Daoy (cell line): ENCODE data around the gene FAM162A. TPM values are rescaled to one million over a fixed set of nuclear protein-coding genes. Genes with fewer than 3 reads are reported as not detected.

ENCODE experiments used
- DNase-seq: peaks from one replicate; pipeline ENCODE4 v3.0.0-alpha.2; 2015; ENCODE audit warnings: low read depth
- total RNA-seq: library from RNA; depleted of rRNA; stranded (reverse); fragments of >200 nt; shearing (Covaris generic); gene quantifications from 2 replicates; pipeline ENCODE4 v1.2.3, GENCODE V29; 2014; rRNA removed

Gene FAM162A, protein sequence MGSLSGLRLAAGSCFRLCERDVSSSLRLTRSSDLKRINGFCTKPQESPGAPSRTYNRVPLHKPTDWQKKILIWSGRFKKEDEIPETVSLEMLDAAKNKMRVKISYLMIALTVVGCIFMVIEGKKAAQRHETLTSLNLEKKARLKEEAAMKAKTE
- 25.2 and 52.5 TPM in 2 replicates for total RNA-seq

DNA sequence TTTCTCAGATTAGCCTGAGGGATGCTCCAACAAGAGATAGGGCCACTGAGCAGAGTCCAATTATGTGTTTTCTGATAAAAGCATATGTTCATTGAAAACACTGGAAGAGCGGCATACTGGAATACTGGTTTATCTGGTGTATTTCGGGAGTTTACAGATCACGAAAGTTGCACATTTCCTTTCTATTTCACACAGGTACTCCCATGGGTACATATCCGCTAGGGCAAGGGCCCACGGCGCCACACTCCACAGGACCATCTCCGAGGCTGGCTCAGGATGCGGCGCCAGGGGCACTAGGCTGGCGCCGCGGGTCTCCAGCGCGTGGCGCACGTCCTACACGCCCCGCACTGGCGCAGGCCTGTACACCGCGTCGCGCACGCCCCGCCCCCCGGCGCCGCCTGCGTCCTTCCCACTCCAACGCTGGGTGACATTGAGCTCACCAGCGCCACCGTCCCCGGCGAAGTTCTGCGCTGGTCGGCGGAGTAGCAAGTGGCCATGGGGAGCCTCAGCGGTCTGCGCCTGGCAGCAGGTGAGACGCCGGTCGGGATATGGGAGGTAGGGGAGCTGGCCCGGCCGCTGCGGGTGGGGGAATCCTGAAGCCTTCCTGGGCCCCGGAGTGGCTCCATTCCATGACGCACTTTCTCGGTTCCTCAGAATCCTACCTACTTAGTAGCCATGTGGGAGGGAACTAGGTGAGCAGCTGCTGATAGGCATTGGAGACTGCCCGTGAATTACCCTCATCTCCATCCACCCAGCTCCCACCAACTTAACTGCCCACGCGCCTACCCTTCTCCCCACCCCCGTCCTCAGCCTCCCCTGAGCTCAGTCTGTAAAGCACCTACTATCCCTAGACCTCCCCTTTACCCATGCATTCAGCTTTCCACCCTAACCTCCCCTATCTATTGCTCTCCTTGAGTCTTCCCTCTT lies at the start of gene FAM162A:
Gene FAM162A (plus strand): TSS at position 412 of the 927 bp plus-strand sequence. CDS start 84 bp downstream, at position 496.
- DNase-seq, result peak; percentile 97

DNA sequence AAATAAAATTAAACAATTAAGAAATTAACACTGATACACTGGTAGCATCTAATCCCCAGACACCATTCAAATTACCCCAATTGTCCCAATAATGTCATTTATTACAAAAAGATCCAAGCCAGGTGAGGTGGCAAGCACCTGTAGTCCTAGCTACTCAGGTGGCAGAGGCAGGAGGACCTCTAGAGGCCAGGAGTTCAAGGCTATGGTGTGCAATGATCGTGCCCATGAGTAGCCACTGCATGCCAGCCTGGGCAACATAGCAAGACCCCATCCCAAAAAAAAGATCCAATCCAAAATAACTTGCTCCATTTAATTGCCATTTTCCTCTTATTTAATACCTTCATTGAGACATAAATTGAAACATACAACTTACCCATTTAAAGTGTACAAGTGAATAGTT lies 41.2 kb upstream of the FAM162A start:
- no peak for DNase-seq

DNA sequence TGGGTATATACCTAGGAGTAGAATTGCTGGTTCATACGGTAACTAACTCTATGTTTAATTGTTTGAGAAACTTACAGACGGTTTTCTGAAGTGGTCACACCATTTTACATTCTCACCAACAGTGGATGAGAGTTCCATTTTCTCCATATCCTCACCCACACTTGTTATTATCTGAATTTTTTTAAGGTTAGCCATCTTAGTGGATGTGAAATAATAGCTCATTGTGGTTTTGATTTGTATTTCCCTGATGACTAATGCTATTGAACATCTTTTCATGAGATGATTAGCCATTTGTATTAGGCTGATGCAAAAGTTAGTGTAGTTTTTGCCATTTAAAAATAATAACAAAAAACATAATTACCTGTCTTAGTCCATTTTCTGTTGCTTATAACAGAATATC lies 40.3 kb upstream of the FAM162A start:
- no peak for DNase-seq

DNA sequence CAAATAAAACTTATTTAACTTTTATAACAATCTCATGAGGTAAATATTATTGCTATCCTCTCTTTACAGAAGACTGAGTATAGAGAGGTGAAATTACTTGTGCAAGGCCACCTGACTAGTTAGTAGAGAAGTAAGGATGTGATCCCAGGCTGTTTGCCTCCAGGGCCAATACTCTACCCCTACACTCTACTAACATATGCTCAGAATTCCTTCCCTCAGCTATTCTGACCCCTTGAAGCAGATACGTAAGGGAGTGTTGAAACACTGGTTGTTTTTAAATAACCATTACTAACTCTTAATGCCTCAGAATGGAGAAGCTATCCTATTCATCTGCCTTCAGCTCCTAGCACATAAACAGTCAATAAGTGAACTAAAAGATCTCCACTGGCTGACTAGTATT lies 34.8 kb upstream of the FAM162A start:
- DNase-seq, result no peak

DNA sequence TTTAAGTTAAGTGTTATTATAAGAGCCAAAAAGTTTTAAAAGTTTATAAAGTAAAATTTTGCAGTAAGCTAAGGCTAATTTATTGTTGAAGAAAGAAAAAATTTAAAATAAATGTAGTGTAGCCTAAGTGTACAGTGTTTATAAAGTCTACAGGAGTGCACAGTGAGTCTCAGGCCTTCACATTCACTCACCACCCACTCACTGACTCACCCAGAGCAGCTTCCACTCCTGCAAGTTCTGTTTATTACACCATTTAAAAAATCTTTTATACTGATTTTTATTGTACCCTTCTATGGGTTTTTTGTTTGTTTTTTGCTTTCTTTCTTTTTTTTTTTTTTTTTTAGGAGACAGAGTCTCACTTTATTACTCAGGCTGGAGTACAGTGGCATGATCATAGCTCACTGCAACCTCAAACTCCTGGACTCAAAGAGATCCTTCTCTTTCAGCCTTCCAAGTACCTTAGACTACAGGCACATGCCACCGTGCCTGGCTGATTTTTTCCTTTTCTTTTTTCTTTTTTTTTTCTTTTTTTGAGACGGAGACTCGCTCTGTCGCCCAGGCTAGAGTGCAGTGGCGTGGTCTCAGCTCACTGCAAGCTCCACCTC lies 33.1 kb upstream of the FAM162A start:
- peak; percentile 26 for DNase-seq

DNA sequence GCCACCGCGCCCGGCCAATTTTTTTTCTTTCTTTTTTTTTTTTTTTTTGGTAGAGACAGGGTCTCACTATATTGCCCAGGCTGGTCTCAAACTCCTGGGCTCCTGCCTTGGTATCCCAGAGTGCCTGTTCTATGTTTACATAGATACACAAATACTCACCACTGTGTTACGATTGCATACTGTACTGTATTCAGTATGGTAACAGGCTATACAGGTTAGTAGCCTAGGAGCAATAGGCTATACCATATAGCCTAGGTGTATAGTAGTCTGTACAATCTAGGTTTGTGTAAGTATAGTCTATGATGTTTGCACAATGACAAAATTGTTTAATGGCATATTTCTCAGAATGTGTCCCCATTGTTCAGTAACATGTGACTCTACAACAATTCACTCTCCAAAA lies 32.4 kb upstream of the FAM162A start:
- DNase-seq, result no peak

DNA sequence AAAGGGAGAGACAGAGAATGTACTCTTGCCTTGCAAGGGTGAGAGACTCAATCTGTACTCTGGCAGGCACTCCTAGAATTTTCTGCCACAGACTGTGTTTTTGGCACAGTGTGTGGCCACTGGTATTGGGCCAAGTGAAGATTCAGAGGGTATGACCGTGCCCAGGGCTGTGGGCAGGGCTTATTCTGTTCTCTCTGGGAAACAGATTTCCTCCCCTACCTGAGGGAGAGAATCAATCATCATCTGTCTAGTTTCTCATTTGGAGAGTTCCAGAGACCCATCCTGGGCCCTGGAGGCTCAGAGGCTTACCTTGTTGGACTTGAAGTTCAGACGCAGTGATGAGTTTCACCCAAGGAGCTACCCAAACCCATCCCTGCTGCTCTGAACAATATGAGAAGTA lies 30.8 kb upstream of the FAM162A start:
- DNase-seq, result no peak

DNA sequence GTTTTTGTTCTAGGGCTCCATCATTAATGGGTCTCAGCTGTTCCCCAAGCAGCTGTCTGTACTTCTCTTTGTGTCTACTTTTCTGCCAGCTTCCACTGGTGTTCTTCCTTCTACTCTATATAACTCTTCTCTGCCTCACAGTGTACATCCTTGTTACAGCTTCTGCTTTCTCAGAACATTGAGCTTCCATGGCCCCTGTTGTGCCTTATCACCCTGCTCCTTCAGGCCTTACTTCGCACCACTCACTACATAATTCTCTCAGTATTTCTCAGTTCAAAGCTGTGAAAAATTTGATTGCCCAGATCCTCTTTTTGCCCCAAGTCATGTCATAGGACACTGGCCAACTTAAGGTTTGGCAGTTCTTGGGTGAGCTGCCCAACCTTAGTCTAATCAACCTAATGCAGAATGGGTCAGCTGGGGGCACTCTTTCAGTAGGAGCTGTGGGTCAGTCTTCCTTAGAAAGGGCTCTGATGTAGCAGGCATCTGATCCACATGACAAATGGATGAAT lies 30.0 kb upstream of the FAM162A start:
- no peak for DNase-seq

DNA sequence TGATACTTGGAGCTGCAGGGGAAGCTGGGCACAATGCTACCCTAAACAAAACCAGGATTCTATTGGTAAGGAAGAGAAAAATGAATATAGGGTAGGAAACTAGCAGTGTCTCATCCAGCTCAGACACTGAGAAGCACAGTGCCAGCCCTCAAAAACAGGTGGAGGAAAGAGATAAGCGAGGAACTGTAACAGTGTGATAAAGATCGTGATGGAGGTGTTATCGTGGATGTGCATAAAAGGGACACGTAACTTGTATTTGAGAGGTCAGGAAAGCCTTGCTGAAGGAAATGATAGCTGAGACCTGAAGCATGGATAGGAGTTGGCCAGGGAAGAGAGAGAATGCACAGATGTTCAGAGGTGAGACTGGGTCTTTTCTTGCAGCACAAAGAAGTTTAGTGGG lies 28.4 kb upstream of the FAM162A start:
- DNase-seq, result no peak

DNA sequence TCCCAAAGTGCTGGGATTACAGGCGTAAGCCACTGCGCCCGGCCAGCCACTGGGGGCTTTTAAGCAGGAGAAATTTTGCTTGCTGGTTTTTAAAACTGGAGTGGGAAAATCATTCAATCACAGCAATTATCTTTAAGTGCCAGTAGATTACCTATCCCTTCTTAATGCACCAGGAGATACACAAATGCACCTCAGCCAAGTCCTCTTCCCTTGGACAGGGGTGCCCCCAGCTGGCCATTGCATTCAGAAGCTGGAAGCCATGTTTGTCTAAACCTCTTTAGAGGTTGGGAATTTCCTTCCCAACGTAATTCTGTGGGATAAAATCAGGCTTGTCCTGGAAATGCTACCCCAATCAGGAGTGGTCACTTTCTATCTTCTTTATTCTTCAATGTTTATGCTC lies 27.6 kb upstream of the FAM162A start:
- peak; percentile 51 for DNase-seq

DNA sequence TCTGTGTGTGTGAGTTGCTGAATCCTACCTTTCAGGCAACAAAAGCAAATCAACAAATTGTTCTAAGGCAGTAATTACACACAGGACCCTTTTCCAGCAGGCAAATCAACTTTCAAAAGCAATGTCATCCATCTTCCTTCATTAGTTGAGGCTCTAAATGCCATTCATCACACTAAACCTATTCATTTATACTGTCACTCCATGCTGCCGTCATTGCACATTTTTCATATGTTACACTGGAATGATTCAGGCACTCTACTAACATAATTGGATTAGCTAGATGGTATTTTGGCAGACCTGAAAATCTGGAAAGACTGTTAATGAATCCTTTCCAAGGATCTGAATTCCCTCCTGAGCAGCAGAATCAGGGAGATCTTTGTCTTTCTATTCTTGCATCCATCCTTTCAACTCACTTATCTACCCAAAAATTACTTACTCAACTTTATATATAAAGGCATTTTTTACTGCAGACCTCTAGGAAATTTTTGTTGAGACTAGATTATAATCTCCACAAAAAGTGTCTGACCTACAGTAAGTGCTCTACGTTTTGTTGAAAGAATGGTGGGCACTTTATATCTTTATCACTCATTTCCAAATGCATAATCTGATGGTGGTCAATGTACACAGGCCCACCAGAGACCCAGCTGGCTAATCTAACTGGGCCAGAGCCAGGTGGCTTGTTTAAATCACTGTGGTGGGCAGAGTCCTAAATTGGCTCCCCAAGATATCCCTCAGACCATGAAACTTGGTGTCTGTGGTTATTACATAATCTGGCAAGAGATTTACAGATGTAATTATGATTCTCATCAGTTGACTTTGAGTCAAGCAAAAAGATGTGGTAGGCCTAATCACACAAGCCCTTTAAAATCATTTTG lies 25.9 kb upstream of the FAM162A start:
- DNase-seq, result no peak

DNA sequence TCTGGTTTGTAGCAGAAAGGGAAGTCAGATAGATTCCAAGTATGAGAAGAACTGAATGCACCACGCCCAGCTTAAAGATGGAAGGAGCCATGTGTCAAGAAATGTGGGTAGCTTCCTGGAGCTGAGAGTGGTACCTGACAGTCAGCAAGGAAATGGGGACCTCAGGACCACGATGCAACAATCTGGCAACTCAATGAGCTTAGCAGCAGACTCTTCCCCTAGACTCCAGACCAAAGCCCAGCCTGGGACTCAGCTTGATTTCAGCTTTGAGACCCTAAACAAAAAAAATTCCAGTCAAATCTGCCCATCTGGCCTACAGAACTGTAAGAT lies 25.3 kb upstream of the FAM162A start:
- DNase-seq, result no peak

DNA sequence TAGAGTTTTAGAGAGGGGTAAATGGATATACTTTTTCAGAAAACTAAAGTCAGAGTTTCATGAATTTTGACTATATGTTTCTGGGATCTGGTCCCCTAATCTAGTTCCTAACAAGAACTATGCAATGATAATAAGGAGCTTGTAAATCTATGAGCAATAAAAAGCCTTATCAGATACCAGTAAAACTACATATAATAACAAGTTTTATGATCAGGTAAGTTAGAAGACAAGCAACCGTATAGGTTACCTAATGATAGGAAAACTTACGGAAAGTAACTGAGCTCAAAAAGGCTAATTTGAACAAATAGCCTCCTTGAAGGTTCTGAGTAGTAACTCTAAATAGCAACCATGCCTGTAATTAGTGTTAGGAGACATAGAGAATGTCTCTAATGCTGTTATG lies 22.0 kb upstream of the FAM162A start:
- no peak for DNase-seq

DNA sequence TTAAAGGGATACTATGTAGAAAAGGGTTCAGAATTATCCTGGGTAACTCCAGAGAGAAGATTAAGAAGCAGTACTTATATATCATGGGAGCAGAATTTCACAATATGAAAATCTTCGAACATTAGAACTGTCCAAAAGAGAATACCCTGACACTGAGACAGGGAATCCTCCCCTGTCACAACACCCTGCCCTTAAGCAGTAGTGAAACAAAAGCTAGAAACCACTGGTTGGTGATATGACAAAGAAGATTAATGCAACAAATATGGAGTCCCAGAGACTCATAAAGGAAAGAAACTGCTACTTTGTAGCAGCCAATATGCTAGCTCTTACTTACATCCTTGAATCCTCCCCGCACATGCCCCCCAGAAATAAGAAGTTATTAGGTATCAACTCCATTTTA lies 19.5 kb upstream of the FAM162A start:
- no peak for DNase-seq

DNA sequence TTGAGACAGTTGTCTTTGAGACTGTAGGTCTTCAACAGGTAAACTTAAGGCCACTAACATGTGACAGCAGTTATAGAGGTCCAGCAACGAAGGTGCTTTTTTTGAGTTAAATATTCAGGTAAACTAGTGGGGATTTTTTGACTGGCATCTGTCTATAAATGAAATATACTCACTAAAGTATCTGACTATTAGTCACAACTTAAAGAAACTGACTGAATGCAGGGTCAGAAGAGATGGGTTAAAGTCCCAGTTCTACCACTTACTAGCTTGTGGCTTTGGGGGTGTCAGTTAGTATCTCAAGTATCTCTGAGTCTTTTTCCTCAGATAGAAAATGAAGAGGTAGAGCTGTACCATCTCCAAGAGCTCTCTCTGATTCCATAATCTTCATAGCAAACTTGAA lies 18.9 kb upstream of the FAM162A start:
- DNase-seq, result no peak

DNA sequence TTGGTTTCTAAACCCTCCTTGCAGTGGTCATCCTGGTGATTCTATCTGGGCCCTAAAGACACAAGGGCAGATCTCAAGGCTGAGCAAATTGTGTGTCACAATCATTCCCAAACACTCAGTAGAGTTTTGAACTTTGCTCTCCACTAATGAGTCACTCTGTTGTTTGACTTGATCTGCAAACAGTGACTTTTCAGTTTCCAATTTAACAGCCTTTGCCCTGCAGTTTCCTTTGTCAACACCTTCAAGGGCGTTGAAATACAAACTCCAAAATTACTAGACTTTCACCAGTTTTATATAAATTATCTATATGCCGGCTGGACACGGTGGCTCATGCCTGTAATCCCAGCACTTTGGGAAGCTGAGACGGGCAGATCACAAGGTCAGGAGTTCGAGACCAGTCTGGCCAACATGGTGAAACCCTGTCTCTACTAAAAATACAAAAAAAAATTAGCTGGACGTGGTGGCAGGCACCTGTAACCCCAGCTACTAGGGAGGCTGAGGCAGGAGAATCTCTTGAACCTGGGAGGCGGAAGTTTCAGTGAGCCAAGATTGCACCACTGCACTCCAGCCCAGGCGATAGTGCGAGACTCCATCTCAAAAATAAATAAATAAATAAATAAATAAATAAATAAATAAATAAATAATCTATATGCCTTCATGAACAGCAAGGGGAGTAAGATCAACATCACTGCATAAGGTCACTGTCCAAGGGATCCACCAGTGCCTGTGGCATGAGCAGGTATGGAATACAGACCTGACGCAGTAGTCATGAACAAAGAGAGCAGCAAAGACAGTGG lies 18.2 kb upstream of the FAM162A start:
- peak; percentile 58 for DNase-seq

DNA sequence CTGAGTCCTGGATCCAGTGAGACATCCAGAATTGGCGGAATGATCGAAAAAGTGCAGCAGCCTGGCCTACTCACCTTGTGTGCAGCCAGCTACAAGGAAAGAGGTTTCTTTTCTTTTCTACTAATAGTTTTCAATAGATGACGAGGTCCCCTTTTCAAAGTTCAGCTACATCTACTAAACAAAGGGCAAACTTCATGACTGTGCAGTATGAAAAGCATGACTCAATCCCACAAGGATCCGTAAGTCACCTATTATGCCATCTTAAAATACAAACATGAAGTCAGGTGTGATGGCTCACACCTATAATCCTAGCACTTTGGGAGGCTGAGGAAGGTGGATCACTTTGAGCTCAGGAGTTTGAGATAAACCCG lies 17.6 kb upstream of the FAM162A start:
- DNase-seq, result no peak

DNA sequence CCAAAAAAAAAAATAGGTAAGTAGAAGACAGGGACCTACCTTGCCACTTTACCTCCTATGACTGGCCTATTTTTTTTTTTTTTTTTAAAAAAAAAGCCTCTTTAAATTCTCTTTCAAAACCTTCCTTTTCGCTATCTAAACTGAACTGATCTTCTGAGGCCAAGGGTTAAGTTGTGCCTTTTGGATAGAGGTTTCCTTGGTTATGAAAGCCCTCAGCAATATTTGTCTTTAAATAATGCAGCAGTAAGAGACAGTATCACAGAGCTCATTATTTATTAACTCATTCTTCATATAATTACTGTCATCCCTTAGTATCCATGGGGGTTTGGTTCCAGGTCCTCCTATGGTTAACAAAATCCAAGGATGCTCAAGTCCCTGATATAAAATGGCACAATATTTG lies 9.9 kb upstream of the FAM162A start:
- no peak for DNase-seq

DNA sequence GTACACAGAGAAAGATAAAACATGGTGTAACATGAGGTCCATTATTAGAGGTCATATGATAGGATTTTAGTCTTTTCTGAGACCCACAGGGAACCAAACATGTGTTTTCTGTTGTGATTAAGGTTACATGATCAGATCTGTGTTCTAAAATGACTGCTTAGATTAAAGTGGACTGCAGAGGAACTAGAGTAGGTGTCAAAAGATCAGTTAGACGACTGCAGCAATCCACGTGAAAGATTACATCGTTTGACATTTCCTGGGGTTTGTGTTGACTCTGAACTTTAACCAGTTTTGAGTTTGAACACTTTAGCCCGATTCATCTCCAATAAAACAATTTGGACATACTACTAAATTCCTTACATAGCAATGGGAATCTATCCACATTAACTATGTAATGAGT lies 6.0 kb upstream of the FAM162A start:
- no peak for DNase-seq

DNA sequence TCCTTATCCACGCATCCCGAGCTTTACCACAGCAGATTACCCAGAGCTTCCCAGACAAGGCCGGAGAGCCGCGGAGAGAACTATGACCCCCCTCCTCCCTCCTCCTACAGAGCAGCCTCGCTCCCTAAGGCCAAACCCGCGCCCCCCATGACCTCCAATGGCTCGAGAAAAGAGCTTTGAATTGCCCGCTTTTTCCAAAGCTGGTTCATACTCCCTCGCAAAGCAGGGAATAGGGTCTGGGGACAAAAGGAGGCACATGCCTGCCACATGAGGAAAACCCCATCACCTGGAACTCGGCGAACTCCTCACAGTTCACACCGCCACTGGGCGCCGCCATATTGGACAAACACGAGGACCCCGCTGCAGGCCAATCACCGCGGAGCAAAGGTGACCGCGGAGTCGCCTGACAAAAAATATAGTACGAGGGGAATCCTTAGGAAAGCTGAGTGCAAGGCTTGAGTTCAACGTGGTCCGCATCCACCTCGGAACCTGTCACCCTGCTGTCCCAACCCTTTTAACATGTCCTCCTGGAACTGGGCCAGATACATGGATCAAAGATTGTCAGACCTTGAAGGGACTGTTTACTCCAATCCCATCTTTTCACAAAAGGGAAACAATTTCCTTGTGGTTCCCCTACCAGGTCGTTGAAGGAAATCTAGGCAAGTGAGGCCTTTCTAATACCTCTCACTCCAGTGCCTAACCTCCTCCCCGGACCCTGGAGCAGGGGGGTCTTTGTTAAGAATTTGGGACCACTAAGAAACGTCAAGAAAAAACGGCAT lies 905 bp upstream of the FAM162A start, which contains the start of gene MIX23:
Gene MIX23 (minus strand): TSS at position 344 of the 779 bp plus-strand sequence. CDS start 7 bp downstream, at position 337.
- DNase-seq, result peak; percentile 90
